ENCODE measurements around the gene CHST1.

CHST1 gene

GRCh38 chr11:45651156-45651555 lies 14.3 kb downstream of the CHST1 start:
- no peak overlapping the region for H3K4me3 ChIP-seq (ENCODE audit: low read depth, low read length)
- TF ChIP-seq CTCF (IDR thresholded peaks at IDR 0.05; ENCODE audit: low read depth, low read length): no peak
- DNase-seq (ENCODE audit: low read depth, low spot score): no peak
- in situ Hi-C loops (cut with HindIII; ENCODE audit: low sequenced_read_pairs): loop anchor here (25.0 kb wide), 1 partner anchor 264 kb away; no protein-coding TSS in a partner anchor

- TF ChIP-seq CTCF (IDR thresholded peaks at IDR 0.05; ENCODE audit: low read depth, low read length): no peak
- no peak for DNase-seq (ENCODE audit: low read depth, low spot score)
- no peak overlapping the region for H3K4me3 ChIP-seq (ENCODE audit: low read depth, low read length)
- in situ Hi-C loops (cut with HindIII; ENCODE audit: low sequenced_read_pairs): loop anchor here (25.0 kb wide), 1 partner anchor 263 kb away; no protein-coding TSS in a partner anchor
These were observed 15.0 kb downstream of the CHST1 start for GRCh38 chr11:45650166-45651095.

GRCh38 chr11:45649544-45650165 lies 15.8 kb downstream of the CHST1 start:
- H3K4me3 ChIP-seq (ENCODE audit: low read depth, low read length): no peak overlapping the region
- no peak for TF ChIP-seq CTCF (IDR thresholded peaks at IDR 0.05; ENCODE audit: low read depth, low read length)
- in situ Hi-C loops (cut with HindIII; ENCODE audit: low sequenced_read_pairs): loop anchor here (25.0 kb wide), 1 partner anchor 262 kb away; no protein-coding TSS in a partner anchor
- no peak for DNase-seq (ENCODE audit: low read depth, low spot score)

- in situ Hi-C loops (cut with HindIII; ENCODE audit: low sequenced_read_pairs): no loop called here
- TF ChIP-seq CTCF (IDR thresholded peaks at IDR 0.05; ENCODE audit: low read depth, low read length): no peak
- H3K4me3 ChIP-seq (ENCODE audit: low read depth, low read length): no peak overlapping the region
- no peak for DNase-seq (ENCODE audit: low read depth, low spot score)
These were observed 16.5 kb downstream of the CHST1 start for GRCh38 chr11:45648931-45649330.

DNA sequence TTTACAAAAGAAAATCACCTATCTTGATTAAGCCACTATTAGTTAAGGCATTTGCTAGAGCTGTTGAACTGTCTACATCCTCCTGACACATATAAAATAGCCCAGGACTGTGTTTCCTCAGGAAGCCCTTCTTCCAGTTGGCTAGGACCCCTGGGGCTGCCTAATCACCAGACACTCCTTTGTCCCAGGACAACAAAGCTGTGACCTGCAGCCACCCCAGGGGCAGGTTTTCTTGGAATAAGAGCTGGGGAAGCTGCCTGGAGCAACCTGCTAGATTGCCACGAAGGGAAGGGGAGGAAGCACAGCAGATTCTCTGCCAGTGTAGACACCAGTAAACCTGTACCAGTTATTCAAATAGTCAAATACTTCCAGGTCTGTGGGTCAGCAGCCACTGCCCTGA lies 17.6 kb downstream of the CHST1 start:
- DNase-seq (ENCODE audit: low read depth, low spot score): no peak
- in situ Hi-C loops (cut with HindIII; ENCODE audit: low sequenced_read_pairs): no loop called here
- TF ChIP-seq CTCF (IDR thresholded peaks at IDR 0.05; ENCODE audit: low read depth, low read length): no peak
- no peak overlapping the region for H3K4me3 ChIP-seq (ENCODE audit: low read depth, low read length)

- in situ Hi-C loops (cut with HindIII; ENCODE audit: low sequenced_read_pairs): no loop called here
- TF ChIP-seq CTCF (IDR thresholded peaks at IDR 0.05; ENCODE audit: low read depth, low read length): no peak
- no peak overlapping the region for H3K4me3 ChIP-seq (ENCODE audit: low read depth, low read length)
- no peak for DNase-seq (ENCODE audit: low read depth, low spot score)
These were observed 18.1 kb downstream of the CHST1 start for GRCh38 chr11:45647329-45647728.
